ENCODE data around the gene GPHN.
"Not testable (repeated sequence)": the region's sequence is repeated elsewhere in the genome, so short reads cannot be mapped to it uniquely, and the experiment has no call there.

GPHN gene

GRCh38 chr14:66502836-66503235, 5.1 kb upstream of the GPHN start:
- DNase-seq (ENCODE audit: low spot score): not testable (repeated sequence)

GRCh38 chr14:66503532-66503931, 4.4 kb upstream of the GPHN start:
- DNase-seq (ENCODE audit: low spot score): no peak

GRCh38 chr14:66507181-66507721, 696 bp upstream of the GPHN start:
- no peak for DNase-seq (ENCODE audit: low spot score)

- DNase-seq (ENCODE audit: low spot score): no peak
Measured at GRCh38 chr14:66508547-66508845, 549 bp downstream of the GPHN start.

- no peak for DNase-seq (ENCODE audit: low spot score)
Measured at GRCh38 chr14:66508846-66509621, 1.1 kb downstream of the GPHN start.

GRCh38 chr14:66509874-66510273, 1.9 kb downstream of the GPHN start:
- DNase-seq (ENCODE audit: low spot score): no peak

GRCh38 chr14:66511849-66512248, 3.9 kb downstream of the GPHN start:
- DNase-seq (ENCODE audit: low spot score): no peak

GRCh38 chr14:66514213-66514612, 6.3 kb downstream of the GPHN start:
- no peak for DNase-seq (ENCODE audit: low spot score)

GRCh38 chr14:66530526-66530925, 22.6 kb downstream of the GPHN start:
- no peak for DNase-seq (ENCODE audit: low spot score)

- DNase-seq (ENCODE audit: low spot score): no peak
Measured at GRCh38 chr14:66539034-66539433, 31.1 kb downstream of the GPHN start.

- no peak for DNase-seq (ENCODE audit: low spot score)
Measured at GRCh38 chr14:66540038-66540437, 32.1 kb downstream of the GPHN start.

- no peak for DNase-seq (ENCODE audit: low spot score)
Measured at GRCh38 chr14:66541627-66542026, 33.7 kb downstream of the GPHN start.

- DNase-seq (ENCODE audit: low spot score): no peak
Measured at GRCh38 chr14:66543996-66544395, 36.0 kb downstream of the GPHN start.

GRCh38 chr14:66545191-66545590, 37.2 kb downstream of the GPHN start:
- DNase-seq (ENCODE audit: low spot score): not testable (repeated sequence)

- not testable (repeated sequence) for DNase-seq (ENCODE audit: low spot score)
Measured at GRCh38 chr14:66545751-66546150, 37.8 kb downstream of the GPHN start.

GRCh38 chr14:66563731-66564130, 55.8 kb downstream of the GPHN start:
- DNase-seq (ENCODE audit: low spot score): no peak

GRCh38 chr14:66568220-66568619, 60.3 kb downstream of the GPHN start:
- no peak for DNase-seq (ENCODE audit: low spot score)

- no peak for DNase-seq (ENCODE audit: low spot score)
Measured at GRCh38 chr14:66572826-66573225, 64.9 kb downstream of the GPHN start.

GRCh38 chr14:66575014-66575413, 67.1 kb downstream of the GPHN start:
- DNase-seq (ENCODE audit: low spot score): no peak

GRCh38 chr14:66575939-66576338, 68.0 kb downstream of the GPHN start:
- no peak for DNase-seq (ENCODE audit: low spot score)

- DNase-seq (ENCODE audit: low spot score): not testable (repeated sequence)
Measured at GRCh38 chr14:66587753-66588152, 79.8 kb downstream of the GPHN start.

GRCh38 chr14:66595394-66595793, 87.4 kb downstream of the GPHN start:
- no peak for DNase-seq (ENCODE audit: low spot score)

GRCh38 chr14:66596241-66596985, 88.5 kb downstream of the GPHN start:
- no peak for DNase-seq (ENCODE audit: low spot score)

All from hematopoietic multipotent progenitor cell treated with erythropoietin and hydrocortisone succinate and interleukin-3 and kit ligand, for 15 days (in vitro differentiated cells).